Suprapubic skin (tissue), 4 donors: ENCODE measurements around the gene MAGED1.

ENCODE experiments used
- CTCF ChIP-seq, 2 donors: fragments of 200-600 bp in 1 of 2; fragments of 450-650 bp in 1 of 2; sonication (generic) in 1 of 2; IDR thresholded peaks; one replicate each; pipeline ENCODE4 v1.5.1; 2016 to 2019; ENCODE audit warnings: antibody characterized with exemption in 2 of 2, mild to moderate bottlenecking in 1 of 2, moderate library complexity in 1 of 2
- EP300 ChIP-seq: sonication (generic); formaldehyde crosslinking; IDR thresholded peaks from one replicate; pipeline ENCODE4 v1.6.1; 2017; ENCODE audit warnings: antibody characterized with exemption
- POLR2A ChIP-seq, 2 donors: fragments of 450-650 bp; IDR thresholded peaks; one replicate each; pipeline ENCODE4 v1.6.1; 2017; ENCODE audit warnings: antibody characterized with exemption in 2 of 2, mild to moderate bottlenecking in 2 of 2, moderate library complexity in 2 of 2
- POLR2AphosphoS5 ChIP-seq, 3 donors: sonication (generic); formaldehyde crosslinking; IDR thresholded peaks; one replicate each; pipeline ENCODE4 v1.6.1; 2017; ENCODE audit warnings: antibody characterized with exemption in 3 of 3

GRCh38 chrX:51847463-51847862 is 46.0 kb upstream of the MAGED1 start:
- TF ChIP-seq CTCF (IDR thresholded peaks at IDR 0.05) (no peak), POLR2AphosphoS5 (IDR thresholded peaks at IDR 0.05) (no peak), POLR2A (IDR thresholded peaks at IDR 0.05) (no peak), EP300 (no peak)
